HG03175 (cell line): ENCODE measurements around the gene GPR156.
"Not testable (repeated sequence)": the region's sequence is repeated elsewhere in the genome, so short reads cannot be mapped to it uniquely, and the experiment has no call there.

Experiments
- ATAC-seq: cut with Tn5 transposase; IDR thresholded peaks from one replicate; pipeline ENCODE4 v1.9.1; 2021; ENCODE audit warnings: mild to moderate bottlenecking, moderate library complexity; ENCODE audit not compliant: unreplicated experiment

Gene GPR156

DNA sequence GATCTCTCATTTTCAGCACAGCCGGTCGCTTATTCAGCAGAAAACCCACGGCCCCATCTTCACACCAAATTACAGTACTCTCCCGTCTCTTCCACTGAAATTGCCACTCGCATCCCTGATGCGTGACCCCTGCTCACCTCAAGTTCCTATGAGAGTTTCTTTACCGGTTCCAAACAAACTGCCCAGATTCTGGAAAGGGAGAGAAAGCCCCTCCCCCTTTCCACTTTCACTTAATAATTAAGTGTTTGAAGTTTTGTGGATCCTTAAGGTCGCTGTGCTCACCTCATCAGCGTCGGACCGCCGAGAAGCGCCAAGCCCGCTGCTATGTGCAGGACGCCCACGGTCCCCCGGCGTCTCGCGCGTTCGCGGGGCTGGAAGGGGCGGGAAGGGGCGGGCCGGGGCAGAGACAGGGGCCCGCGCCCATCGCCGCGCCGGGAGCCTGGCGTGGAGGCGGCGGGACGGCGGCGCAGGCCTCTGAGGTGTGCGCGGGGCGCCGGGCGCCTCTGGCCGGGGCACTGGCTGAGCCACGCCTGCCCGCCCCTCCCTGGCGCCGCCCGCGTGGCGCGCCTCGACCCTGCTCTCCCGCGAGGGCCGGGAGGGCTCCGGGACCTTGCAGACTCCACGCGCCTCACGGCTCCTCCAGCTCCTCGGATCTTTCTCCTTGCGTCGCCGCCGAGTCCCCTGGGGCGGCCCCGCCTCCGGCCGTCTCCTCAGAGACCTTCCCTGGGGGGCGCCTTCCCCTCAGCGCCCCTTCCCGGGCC, at the start of gene GPR156:
Gene GPR156, minus strand, starts transcription at position 476 of the 761 bp plus-strand sequence. CDS start 41,124 bp downstream, outside the sequence.
- ATAC-seq: no peak

DNA sequence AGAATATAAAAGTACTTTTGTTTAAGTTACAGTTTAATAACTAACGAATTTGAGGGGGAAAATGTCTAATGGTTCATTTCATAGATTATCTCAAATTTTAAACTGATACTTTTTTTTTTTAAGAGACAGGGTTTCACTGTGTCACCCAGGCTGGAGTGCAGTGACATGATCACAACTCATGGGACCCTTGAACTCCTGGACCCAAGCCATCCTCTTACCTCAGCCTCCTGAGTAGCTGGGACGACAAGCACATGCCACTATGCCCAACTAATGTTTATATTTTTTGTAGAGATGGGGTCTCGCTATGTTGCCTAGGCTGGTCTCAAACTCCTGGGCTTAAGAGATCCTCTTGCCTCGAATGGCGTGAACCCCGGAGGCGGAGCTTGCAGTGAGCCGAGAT, 47.6 kb upstream of the GPR156 start:
- ATAC-seq: no peak

DNA sequence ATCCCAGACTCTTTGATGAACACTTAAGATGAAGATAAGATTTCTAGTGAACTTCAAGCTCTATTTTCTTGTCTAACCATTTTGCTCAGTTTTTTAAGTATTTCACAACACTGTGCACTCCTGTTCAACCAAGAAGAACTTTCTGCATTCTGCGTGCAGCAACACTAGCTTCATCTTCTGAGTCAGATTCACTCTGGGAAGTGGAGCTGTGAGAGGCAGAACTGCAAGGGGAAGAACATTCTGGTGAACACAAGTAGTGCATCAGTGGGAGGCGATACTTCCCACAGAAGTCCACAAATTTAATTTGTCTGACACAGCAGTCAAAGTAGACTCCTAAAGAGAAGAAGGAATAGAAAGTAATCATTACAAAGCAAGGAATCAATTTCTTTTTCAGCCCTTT, 46.1 kb upstream of the GPR156 start:
- ATAC-seq: no peak

DNA sequence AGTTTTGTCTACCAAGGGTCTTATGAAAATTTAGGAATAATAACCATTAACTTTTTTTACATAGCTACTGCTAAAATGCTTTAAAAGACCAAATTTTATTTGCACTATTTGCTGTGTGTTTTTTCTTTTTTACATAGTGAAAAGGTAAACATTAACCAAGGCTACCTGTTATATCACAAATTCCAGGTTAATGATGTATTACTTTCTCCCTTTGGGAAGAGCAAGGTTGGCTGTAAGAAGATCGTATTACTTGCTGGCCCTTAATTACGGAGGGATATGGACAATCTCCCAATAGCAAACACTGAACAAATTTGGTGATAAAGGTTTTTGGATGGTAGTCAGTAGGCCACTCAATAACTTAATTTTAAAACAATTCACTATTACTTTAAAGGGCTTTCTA, 41.8 kb upstream of the GPR156 start:
- ATAC-seq: no peak

DNA sequence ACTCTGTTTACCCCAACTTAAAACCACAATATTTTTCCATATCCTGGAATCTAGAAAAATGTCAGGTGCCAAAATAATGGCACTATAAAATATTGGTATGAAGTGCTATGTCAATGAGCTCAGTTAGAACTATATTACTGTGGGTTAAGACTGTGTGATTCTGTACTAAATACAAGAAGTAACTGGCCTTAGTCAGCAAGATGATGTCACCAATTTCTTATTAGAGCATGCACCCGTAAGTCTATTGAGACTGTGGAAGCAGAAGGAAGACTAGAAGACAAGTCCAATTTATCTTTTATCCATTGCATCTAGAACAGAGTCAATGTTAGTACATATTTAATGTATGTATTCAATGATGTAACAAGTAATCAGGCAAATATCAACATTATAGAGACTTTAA, 39.2 kb upstream of the GPR156 start:
- no peak for ATAC-seq

DNA sequence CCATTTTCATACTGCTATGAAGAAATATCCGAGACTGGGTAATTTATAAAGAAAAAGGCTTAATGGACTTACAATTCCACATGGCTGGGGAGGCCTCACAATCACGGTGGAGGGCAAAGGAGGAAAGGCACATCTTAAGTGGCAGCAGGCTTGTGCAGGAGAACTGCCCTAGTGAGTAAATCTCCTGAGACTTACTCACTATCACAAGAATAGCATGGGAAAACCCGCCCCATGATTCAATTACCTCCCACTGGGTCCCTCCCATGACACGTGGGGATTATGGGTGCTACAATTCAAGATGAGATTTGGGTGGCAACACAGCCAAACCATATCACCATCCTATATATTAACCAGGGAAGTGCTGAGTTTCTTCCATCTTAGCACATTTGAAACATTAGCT, 38.7 kb upstream of the GPR156 start:
- ATAC-seq: not testable (repeated sequence)

DNA sequence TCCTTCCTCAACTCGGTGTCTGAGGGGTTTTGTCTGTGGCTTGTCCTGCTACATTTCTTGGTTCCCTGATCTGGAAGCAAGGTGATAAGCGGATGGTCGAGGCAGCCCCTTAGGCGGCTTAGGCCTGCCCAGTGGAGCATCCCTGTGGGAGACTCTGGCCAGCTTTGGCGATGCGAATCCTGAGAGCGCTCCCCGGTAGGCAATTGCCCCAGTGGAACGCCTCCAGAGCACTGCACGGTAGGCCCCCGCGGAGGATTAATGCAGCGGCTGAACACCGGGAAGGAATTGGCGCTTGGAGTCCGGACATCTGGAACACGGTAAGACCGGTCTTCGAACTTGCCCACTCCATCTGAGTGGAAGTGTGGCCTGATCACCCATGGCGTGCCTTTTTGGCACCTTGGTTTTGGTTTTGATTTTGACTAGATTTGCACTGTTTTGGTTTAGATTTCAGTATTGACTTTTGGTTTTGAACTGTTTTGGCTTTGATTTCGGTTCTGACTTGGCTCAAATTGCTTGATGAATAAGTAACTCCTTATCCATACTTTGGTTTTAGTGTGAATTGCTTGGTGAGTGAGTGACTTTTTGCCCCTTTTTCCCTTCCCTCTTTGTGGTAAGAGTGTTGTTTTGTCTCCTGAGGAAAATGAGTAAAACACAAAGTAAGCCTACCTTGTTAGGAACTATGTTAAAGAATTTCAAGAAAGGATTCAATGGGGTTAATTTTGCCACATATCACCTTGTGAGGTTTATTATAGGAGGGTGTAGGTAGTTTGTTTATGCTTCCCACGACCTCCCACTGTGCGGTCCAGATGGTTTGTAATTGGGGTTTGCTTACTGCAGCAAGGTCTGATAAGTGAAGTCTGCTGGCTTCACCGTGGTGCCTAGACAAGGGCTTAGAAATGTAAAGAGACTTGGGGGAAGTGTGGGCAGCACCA, 27.1 kb upstream of the GPR156 start:
- ATAC-seq: no peak

DNA sequence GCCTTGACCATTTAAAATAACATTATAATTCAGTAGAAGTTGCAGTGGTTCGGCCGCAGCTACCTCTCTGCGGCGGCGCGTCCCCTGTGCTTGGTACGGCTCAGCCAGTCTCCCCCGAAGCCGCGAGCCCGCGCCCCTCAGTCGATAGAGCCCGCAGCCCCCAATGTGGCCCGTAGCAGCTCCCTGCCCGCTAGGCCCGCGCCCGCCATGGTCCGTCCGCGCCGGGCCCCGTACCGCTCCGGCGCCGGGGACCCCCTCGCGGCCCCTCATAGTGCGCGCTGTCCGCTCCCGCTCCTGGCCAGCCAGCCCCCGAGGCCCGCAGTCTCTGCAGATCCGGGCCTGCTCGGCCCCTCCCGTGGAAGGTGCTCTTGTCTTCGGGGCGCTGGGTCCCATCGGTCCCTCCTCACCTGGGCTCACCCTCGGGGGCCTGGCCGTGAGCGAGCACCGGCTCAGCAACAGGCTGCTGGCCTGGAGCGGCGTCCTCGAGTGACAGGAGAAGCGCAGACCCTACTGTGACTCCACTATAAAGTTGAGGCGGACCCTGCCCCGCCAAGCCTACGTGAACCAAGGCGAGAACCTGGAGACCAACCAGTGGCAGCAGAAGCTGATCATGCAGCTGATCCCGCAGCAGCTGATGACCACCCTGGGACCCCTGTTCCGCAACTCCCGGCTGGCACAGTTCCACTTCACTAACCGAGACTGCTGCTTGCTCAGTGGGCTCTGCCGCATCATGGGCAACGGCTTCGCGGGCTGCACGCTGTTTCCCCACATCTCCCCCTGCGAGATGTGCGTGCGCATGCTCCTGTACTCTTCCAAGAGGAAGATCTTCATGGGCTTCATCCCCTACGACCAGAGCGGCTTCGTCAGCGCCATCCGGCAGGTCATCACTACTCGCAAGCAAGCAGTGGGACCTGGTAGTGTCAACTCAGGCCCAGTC, 21.8 kb upstream of the GPR156 start:
- ATAC-seq: no peak

DNA sequence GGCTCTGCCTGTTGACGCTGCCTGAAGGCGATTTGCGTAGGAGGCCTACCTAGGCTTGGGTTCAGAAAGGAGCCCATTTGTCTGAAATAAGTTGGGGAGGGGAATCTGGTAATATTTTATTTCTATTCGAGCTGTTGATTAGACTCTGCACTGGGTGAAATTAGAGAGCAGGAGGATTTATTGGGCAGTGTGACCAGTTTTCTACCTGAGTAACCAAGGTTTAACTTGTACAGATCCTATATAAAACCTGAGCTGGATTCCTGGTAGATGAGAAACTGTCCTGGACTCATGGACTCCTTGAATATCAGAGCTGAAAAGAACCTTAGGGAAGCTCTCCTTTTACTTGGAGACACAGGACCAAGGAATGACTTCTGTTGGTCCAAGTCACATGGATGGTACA, 19.6 kb upstream of the GPR156 start:
- no peak for ATAC-seq

DNA sequence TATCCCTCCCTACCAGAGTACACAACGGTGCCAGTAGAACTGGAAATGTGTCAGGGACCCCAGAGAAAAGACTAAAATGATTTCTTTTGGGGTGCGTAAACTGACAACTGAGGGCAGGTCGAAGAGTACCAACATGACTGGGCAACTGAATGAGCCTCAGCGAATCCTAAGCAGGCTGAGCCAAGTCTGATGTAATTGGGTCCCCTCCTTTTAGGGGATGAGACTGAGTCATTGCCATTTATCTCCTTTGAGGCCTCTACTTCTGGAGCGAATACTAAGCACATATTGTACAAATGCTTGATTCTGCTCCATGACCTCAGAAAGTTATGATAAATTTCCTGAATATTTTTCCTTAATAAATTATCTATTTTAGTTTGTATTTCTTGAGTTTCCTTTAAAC, 17.3 kb upstream of the GPR156 start:
- ATAC-seq: no peak

DNA sequence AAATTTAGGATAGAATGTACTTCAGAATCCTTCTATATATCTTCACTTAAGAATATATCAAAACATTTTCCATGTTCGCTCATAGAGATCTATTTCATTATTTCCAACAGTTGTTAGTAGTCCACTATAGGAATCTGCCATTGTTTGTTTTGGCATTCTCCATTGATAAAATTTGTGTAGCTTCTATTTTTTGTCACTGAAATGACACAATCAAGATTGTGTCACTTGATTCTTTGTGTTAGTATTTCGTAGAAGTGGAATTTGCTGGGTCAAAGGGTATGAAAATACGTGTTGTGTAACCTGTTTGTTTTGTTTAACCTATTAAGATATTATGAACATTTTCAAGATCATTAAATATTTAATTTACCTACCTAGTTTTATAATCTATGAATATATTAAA, 15.9 kb upstream of the GPR156 start:
- ATAC-seq: no peak

DNA sequence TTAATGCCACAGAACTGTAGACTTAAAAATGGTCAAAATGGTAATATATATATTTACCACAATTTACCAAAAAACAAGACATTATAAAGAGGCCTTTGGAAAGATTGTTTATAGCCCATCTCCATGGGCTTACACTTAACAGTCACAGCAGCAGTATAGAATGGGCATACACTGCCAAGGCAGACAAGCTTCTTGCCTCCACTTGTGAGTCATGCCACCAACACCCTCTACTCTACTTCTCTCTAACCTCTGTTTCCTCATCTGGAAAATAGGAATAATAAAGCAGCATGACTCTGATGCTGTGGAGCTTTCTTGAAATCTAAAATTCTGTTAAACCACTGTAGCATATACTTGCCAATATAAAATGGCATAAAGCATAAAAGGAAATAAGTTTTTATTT, 14.4 kb upstream of the GPR156 start:
- ATAC-seq: no peak

DNA sequence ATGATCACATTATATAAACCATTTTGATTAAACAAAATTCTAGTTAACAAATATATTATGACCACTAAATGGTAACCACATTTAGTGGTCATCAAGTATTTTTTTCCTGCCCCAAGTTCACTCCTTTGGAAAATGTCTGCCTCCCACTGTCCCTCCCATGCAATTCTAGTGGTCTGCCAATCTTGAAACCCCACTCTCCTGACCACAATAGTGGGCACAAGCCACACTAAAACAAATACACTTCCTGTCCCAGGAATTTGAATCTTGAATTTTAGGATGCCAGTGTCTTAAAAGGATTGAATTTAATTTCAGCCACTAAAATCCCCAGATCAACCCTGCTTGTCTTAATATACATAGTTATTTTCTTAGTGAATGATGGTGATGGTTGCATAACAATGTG, 14.0 kb upstream of the GPR156 start:
- ATAC-seq: no peak

DNA sequence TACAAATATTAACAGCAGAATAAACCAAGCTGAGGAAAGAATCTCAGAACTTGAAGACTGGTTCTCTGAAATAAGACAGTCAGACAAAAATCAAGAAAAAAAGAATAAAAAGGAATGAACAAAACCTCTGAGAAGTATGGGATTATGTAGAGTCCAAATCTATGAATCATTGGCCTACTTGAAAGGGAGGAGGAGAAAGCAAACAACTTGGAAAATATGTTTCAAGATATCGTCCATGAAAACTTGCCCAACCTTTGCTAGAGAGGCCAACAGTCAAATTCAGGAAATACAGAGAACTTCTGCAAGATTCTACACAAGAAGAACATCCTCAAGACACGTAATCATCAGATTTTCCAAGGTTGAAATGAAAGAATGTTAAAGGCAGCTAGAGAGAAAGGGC, 6.5 kb upstream of the GPR156 start:
- not testable (repeated sequence) for ATAC-seq

DNA sequence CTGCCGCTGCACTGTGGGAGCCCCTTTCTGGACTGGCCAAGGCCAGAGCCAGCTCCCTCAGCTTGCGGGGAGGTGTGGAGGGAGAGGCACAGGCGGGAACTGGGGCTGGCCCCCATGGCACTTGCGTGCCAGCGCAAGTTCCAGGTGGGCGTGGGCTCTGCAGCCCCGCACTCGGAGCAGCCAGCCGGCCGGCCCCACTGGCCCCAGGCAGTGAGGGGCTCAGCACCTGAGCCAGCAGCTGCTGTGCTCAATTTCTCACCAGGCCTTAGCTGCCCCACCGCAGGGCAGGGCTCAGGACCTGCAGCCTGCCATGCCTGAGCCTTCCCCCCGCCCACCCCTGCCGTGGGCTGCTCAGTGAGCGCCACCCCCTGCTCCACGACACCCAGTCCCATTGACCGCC, 4.6 kb upstream of the GPR156 start:
- no peak for ATAC-seq

DNA sequence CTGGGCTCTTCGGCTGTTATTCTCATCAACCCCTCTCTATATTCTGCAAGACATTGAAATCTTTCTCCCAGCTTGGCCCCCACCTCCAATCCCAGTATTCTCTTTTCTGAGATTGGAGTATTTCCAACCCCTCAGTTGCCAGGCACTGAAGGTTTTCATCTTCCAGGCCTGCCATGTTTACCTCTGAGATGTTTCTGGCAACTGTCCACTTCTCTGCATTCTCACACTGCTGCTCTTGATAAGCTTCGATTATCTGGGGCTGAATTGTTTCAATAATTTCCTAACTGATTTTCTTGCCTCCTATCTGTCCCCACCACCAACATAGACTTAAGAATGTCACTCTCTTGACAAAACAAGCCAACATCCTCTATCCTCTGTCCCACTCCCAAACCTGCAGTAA, 1.4 kb upstream of the GPR156 start:
- no peak for ATAC-seq

DNA sequence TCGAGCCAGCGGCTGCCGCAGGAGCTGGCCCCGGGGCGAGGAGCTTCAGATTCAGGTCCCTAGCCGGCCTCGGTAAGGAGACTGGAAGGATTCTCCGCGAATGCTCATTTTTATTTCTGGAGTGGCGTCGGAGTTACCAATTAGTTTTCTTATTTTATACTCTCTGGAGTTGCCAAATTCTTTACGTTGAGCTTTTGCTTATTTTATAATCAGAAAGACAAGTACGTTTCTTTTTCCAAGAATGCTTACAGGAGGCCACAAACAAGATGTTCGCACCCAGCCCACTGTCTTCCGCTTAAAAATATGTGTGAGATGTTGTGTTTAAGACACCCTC, 453 bp upstream of the GPR156 start:
- ATAC-seq: no peak

DNA sequence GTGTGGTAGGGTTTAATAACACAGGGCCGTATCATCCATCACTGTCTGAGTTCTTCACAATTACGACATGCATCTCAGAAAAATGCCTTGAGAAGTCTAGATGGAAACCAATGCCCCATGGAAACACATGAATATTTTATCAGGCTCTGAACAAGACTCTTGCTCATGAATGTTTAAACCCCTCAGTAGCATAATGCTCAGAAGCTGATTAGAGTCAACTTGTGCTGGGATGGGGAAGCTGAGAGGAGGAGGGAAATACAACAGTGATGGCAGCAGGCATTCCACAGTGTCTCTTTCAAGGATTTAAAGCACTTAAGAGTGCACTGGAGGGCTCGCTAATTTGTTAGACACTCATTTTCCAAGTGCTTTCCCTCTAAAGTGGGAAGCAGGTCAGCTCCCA, 3.8 kb downstream of the GPR156 start:
- ATAC-seq: no peak

DNA sequence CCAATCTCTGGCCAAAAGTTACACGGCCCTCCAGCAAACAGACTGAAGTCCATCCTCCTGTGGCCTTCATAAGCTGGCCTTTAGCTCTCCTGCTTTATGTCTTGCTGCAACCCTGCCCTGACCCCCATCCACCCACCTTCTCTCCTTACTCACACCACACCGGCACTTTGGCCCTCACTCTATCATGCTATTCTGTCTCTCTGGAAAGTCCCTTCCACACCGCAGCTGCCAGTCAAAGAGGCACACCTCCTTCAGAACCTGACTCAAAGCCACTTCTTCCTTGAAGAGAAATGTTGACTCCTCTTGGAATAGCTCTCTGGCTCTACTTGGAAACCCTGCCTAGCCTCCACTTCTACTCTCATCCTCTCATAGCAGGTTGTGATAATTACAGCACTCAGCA, 4.5 kb downstream of the GPR156 start:
- ATAC-seq: no peak

DNA sequence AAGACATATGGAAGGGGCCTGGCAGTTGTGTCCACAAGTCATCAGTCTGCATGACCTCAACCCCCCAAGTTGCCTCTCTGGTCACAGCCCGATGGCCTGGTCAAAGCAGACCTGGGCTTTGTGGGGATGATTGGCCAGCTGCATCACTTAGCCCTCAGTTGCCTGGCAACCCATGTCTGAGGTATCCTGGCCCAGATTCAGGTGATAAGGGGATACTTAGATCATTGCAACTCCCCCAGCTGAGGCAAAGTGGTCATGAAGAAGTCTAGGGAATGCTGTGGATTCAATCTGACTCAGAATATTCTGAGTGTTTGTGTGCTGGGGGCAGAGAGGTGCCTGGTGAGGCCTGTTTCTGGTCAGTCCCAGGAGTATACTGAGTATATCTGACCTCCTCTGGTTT, 5.0 kb downstream of the GPR156 start:
- no peak for ATAC-seq

DNA sequence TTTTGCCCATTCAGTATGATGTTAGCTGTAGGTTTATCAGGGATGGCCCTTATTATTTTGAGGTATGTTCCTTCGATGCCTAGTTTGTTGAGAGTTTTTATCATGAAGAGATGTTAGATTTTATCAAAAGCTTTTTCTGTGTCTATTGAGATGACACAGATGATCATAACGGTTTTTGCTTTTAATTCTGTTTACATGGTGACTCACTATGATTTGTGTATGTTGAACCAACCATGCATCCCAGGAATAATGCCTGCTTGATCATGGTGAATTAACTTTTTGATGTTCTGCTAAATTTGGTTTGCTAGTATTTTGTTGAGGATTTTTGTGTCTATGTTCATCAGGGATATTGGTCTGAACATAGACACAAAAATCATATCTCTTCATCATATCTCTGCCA, 8.3 kb downstream of the GPR156 start:
- ATAC-seq: no peak
